Measurements from ENCODE around the gene ARHGAP40. TPM values are rescaled to one million over a fixed set of nuclear protein-coding genes. Genes with fewer than 3 reads are reported as not detected.

Gene ARHGAP40
- total and polyA plus RNA-seq, 2 of the 8 experiments (the other 6 are each of a cell fraction or from before 2014, with no cell fraction given) = 0.74 to 1.4 TPM

DNA sequence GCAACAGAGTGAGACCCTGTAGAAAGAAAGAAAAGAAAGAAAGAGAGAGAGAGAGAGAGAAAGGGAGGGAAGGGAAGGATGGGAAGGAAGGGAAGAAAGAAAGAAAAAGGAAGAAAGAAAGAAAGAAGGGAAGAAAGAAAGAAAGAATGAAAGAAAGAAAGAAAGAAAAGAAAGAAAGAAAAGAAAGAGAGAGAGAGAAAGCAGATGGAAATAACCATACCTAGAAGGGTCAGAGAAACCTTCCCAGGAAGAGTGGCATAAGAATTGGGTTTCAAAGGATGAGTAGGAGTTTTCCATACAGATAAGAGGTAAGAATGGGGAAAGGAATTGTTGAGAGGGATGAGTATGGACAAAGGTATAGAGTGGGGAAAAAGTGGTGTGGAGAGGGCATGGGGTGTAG lies 68.1 kb downstream of the ARHGAP40 start:
- TF ChIP-seq SIX5 (IDR thresholded peaks at IDR 0.05; ENCODE audit: low read depth, low read length) (no peak), SP2 (IDR thresholded peaks at IDR 0.05; ENCODE audit: low read length) (no peak), SIRT6 (IDR thresholded peaks at IDR 0.05; ENCODE audit: low read length) (no peak), CHD1 (IDR thresholded peaks at IDR 0.05; ENCODE audit: low read depth, low read length) (no peak), TBP (IDR thresholded peaks at IDR 0.05; ENCODE audit: low read depth, low read length) (no peak), HDAC6 (IDR thresholded peaks at IDR 0.05; ENCODE audit: low read depth, low read length) (no peak), RFX5 (IDR thresholded peaks at IDR 0.05; ENCODE audit: borderline replicate concordance, low read depth, low read length) (no peak), RXRA (IDR thresholded peaks at IDR 0.05; ENCODE audit: insufficient read depth, low read depth, low read length) (no peak), CBX8 (IDR thresholded peaks at IDR 0.05; ENCODE audit: borderline replicate concordance, low read depth, low read length) (no peak)
- TF ChIP-seq, protein P1, sequence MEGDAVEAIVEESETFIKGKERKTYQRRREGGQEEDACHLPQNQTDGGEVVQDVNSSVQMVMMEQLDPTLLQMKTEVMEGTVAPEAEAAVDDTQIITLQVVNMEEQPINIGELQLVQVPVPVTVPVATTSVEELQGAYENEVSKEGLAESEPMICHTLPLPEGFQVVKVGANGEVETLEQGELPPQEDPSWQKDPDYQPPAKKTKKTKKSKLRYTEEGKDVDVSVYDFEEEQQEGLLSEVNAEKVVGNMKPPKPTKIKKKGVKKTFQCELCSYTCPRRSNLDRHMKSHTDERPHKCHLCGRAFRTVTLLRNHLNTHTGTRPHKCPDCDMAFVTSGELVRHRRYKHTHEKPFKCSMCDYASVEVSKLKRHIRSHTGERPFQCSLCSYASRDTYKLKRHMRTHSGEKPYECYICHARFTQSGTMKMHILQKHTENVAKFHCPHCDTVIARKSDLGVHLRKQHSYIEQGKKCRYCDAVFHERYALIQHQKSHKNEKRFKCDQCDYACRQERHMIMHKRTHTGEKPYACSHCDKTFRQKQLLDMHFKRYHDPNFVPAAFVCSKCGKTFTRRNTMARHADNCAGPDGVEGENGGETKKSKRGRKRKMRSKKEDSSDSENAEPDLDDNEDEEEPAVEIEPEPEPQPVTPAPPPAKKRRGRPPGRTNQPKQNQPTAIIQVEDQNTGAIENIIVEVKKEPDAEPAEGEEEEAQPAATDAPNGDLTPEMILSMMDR (IDR thresholded peaks at IDR 0.05; ENCODE audit: control extremely low read depth in 1 of 3, insufficient read depth in 1 of 3, low read depth in 1 of 3, low read length in 3 of 3) = no peak
- Histone ChIP-seq H2BK120ac (replicated peaks; ENCODE audit: low read depth, low read length) (no peak overlapping the region), H4K20me1 (replicated peaks in 1 of 2; ENCODE audit: control insufficient read depth in 1 of 2, insufficient read depth in 2 of 2, low read length in 2 of 2) (no peaks in the 10 kb centered on the region), H3K23ac (ENCODE audit: insufficient read length) (no peak overlapping the region), H3K18ac (ENCODE audit: extremely low read depth, low read length) (no peak overlapping the region), H3K4ac (replicated peaks; ENCODE audit: insufficient read length, low read depth, low read length) (no peak overlapping the region), H3K4me3 (ENCODE audit: extremely low read depth in 1 of 4, insufficient read depth in 2 of 4, low read depth in 3 of 4, low read length in 4 of 4) (no peak overlapping the region), H3K14ac (ENCODE audit: insufficient read length) (no peak overlapping the region), H3K27ac (ENCODE audit: low read depth, low read length) (no peak overlapping the region), H2AK5ac (ENCODE audit: low read depth, low read length) (no peak overlapping the region), H3K4me1 (replicated peaks in 1 of 4; ENCODE audit: control insufficient read depth in 3 of 4, insufficient read depth in 4 of 4, low read length in 3 of 4) (peaks cover 4 to 18% (median 13%) of the 10 kb centered on the region in 4 experiments; a peak in 5 of 7 replicates), H3K79me1 (ENCODE audit: low read depth, low read length) (no peaks in the 10 kb centered on the region), H4K91ac (replicated peaks; ENCODE audit: insufficient read length, low read length) (no peak overlapping the region), H3K23me2 (ENCODE audit: low read depth, low read length) (peaks cover 6% of the 10 kb centered on the region), H2AFZ (ENCODE audit: low read length) (no peak overlapping the region), H3K36me3 (ENCODE audit: control insufficient read depth in 2 of 4, insufficient read depth in 4 of 4, low read length in 3 of 4) (no peaks in the 10 kb centered on the region), H4K5ac (ENCODE audit: insufficient read length, low read depth, low read length) (no peak overlapping the region), H2BK5ac (ENCODE audit: low read depth, low read length) (no peak overlapping the region), H3K27me3 (replicated peaks in 1 of 4; ENCODE audit: control insufficient read depth in 3 of 4, extremely low read depth in 1 of 4, insufficient read depth in 3 of 4, low read length in 3 of 4) (peaks cover 3 to 24% (median 11%) of the 10 kb centered on the region in 4 experiments; a peak in 6 of 7 replicates), H3K9me3 (ENCODE audit: insufficient read depth in 2 of 2, low read depth in 1 of 2, low read length in 1 of 2) (no peaks in the 10 kb centered on the region), H3K79me2 (ENCODE audit: control insufficient read depth in 1 of 2, insufficient read depth in 2 of 2, low read length in 2 of 2) (no peaks in the 10 kb centered on the region), H3K9ac (replicated peaks in 1 of 4; ENCODE audit: extremely low read depth in 1 of 4, low read depth in 3 of 4, low read length in 3 of 4) (no peak overlapping the region), H3K4me2 (ENCODE audit: insufficient read depth in 1 of 2, low read depth in 2 of 2, low read length in 2 of 2) (no peak overlapping the region), H2BK12ac (ENCODE audit: low read depth, low read length) (no peak overlapping the region), H2BK15ac (ENCODE audit: low read length) (no peak overlapping the region), H2BK20ac (ENCODE audit: low read length) (no peak overlapping the region), H4K8ac (ENCODE audit: extremely low read depth, insufficient read depth, low read length) (no peak overlapping the region), H3K56ac (replicated peaks; ENCODE audit: insufficient read length, low read depth, low read length) (no peak overlapping the region)
- no peak for FAIRE-seq
- CTCF ChIA-PET (ENCODE audit: partially characterized antibody) = interaction anchor here (1.4 to 7.7 kb wide), 5 partner anchors 11 to 55 kb away, joined by 3 to 80 read pairs (median 29); partner anchors contain the start of gene SLC32A1
- DNase-seq (ENCODE audit: low read depth in 1 of 2, low spot score in 2 of 2) = no peak
- POLR2A ChIA-PET (ENCODE audit: partially characterized antibody) = no interaction called here

Data from H1 (cell line).